HL-60 (cell line): ENCODE data around the gene STARD3.

Source experiments
- DNase-seq, 2 experiments: peaks; one replicate each; pipeline ENCODE4 v3.0.0-alpha.2; 2010 to 2020; ENCODE audit warnings: low read depth in 1 of 2, low spot score in 1 of 2
- H3K27ac ChIP-seq: fragments of 250-450 bp; sonication (Bioruptor Pico); replicated peaks from 2 replicates; pipeline ENCODE4 v1.5.1; 2020; ENCODE audit warnings: mild to moderate bottlenecking, moderate library complexity
- H3K27me3 ChIP-seq: fragments of 250-450 bp; sonication (Bioruptor Pico); 2 replicates; pipeline ENCODE4 v1.5.1; 2021; ENCODE audit warnings: mild to moderate bottlenecking, moderate library complexity; ENCODE audit not compliant: insufficient read depth, poor library complexity, severe bottlenecking
- H3K4me3 ChIP-seq: replicated peaks from 2 replicates; pipeline ENCODE4 v1.5.1; 2011; ENCODE audit warnings: mild to moderate bottlenecking, control low read depth, low read length; ENCODE audit not compliant: insufficient read depth
- CTCF ChIP-seq: IDR thresholded peaks from one replicate; pipeline ENCODE4 v1.5.1; 2011; ENCODE audit warnings: low read length, control low read depth, inconsistent platforms; ENCODE audit not compliant: insufficient read depth
- GABPA ChIP-seq: IDR thresholded peaks from 2 replicates; pipeline ENCODE4 v1.6.1; 2012; ENCODE audit warnings: low read depth
- POLR2AphosphoS5 ChIP-seq: IDR thresholded peaks from 2 replicates; pipeline ENCODE4 v1.6.1; 2012; ENCODE audit warnings: low read depth
- REST ChIP-seq: IDR thresholded peaks from 2 replicates; pipeline ENCODE4 v1.6.1; 2012; ENCODE audit warnings: low read depth; ENCODE audit not compliant: insufficient replicate concordance
- SPI1 ChIP-seq: IDR thresholded peaks from 2 replicates; pipeline ENCODE4 v1.6.1; 2012; ENCODE audit warnings: low read depth, mild to moderate bottlenecking, borderline replicate concordance

The STARD3 gene

GRCh38 chr17:39595928-39596510 is 40.9 kb upstream of the STARD3 start:
- Histone ChIP-seq H3K27ac (no peak overlapping the region), H3K4me3 (no peak overlapping the region), H3K27me3 (peaks cover 61% of the 10 kb centered on the region)
- DNase-seq: no peak
- no peak for TF ChIP-seq POLR2AphosphoS5
- TF ChIP-seq GABPA: no peak
- no peak for TF ChIP-seq REST
- TF ChIP-seq CTCF: no peak
- TF ChIP-seq SPI1: no peak

GRCh38 chr17:39596543-39597267 is 40.2 kb upstream of the STARD3 start:
- Histone ChIP-seq H3K4me3 (no peak overlapping the region), H3K27ac (no peak overlapping the region), H3K27me3 (peaks cover 68% of the 10 kb centered on the region)
- DNase-seq: no peak
- TF ChIP-seq GABPA (no peak), CTCF (no peak), POLR2AphosphoS5 (no peak), SPI1 (no peak), REST (no peak)

- DNase-seq: no peak
Observed at GRCh38 chr17:39597372-39598046, 39.4 kb upstream of the STARD3 start.

More at GRCh38 chr17:39597372-39598046, 39.4 kb upstream of the STARD3 start:
- no peak overlapping the region for H3K27ac ChIP-seq
- no peak overlapping the region for H3K4me3 ChIP-seq
- H3K27me3 ChIP-seq: peaks cover 76% of the 10 kb centered on the region
- TF ChIP-seq CTCF (no peak), GABPA (no peak), POLR2AphosphoS5 (no peak)
